Keratinocyte (primary cell): Measurements from ENCODE around the gene TCERG1. TPM values are rescaled to one million over a fixed set of nuclear protein-coding genes. Genes with fewer than 3 reads are reported as not detected.
A peak's percentile ranks its signal among the peaks of the same experiment; 100 is the strongest.

ENCODE experiments used
- DNase-seq: peaks from one replicate; pipeline ENCODE4 v3.0.0-alpha.2; 2011; ENCODE audit warnings: low read depth, missing footprints, low spot score
- FAIRE-seq: peaks from 2 replicates; lab custom pipeline; 2011; peaks lifted over from hg19 to GRCh38; lab: Jason Lieb, UNC
- H2AFZ ChIP-seq: 2 replicates; pipeline ENCODE4 v1.6.0; 2012; ENCODE audit warnings: low read length, control low read depth, inconsistent platforms; ENCODE audit not compliant: control insufficient read depth
- H3K27ac ChIP-seq: 2 replicates; pipeline ENCODE4 v1.5.1; 2011; ENCODE audit warnings: low read length; ENCODE audit not compliant: control insufficient read depth, insufficient read depth
- H3K27me3 ChIP-seq: 3 replicates; pipeline ENCODE4 v1.6.0; 2011; ENCODE audit warnings: low read length; ENCODE audit not compliant: control insufficient read depth, insufficient read depth; ENCODE audit errors: extremely low read depth
- H3K36me3 ChIP-seq, 2 experiments: 2 replicates in 1 of 2; 3 replicates in 1 of 2; pipeline ENCODE4 v1.5.1; 2011; ENCODE audit warnings: low read length in 2 of 2, mild to moderate bottlenecking in 1 of 2; ENCODE audit not compliant: control insufficient read depth in 2 of 2, insufficient read depth in 2 of 2; ENCODE audit errors: extremely low read depth in 1 of 2
- H3K4me1 ChIP-seq: 3 replicates; pipeline ENCODE4 v1.5.1; 2011; ENCODE audit warnings: low read length; ENCODE audit not compliant: control insufficient read depth, insufficient read depth; ENCODE audit errors: extremely low read depth
- H3K4me2 ChIP-seq: 3 replicates; pipeline ENCODE4 v1.6.0; 2011; ENCODE audit warnings: low read depth, low read length; ENCODE audit not compliant: control insufficient read depth, insufficient read depth; ENCODE audit errors: extremely low read depth
- H3K4me3 ChIP-seq, 3 experiments: fragments of 200-600 bp in 1 of 3; sonication (generic) in 1 of 3; 2 replicates in 2 of 3; 3 replicates in 1 of 3; pipeline ENCODE4 v1.5.1; 2011 to 2016; ENCODE audit warnings: low read length in 3 of 3, mild to moderate bottlenecking in 3 of 3, control low read depth in 2 of 3, inconsistent platforms in 1 of 3, low read depth in 1 of 3, mixed read lengths in 1 of 3, mixed run types in 1 of 3, moderate library complexity in 1 of 3; ENCODE audit not compliant: control insufficient read depth in 2 of 3, insufficient read depth in 2 of 3; ENCODE audit errors: extremely low read depth in 1 of 3
- H3K79me2 ChIP-seq: 2 replicates; pipeline ENCODE4 v1.6.0; 2012; ENCODE audit warnings: low read length; ENCODE audit not compliant: control insufficient read depth, insufficient read depth
- H3K9ac ChIP-seq: 3 replicates; pipeline ENCODE4 v1.6.0; 2011; ENCODE audit warnings: low read length; ENCODE audit not compliant: control insufficient read depth, insufficient read depth; ENCODE audit errors: extremely low read depth
- H3K9me1 ChIP-seq: 3 replicates; pipeline ENCODE4 v1.6.0; 2011; ENCODE audit warnings: low read length; ENCODE audit not compliant: control insufficient read depth, insufficient read depth; ENCODE audit errors: extremely low read depth
- H3K9me3 ChIP-seq: 2 replicates; pipeline ENCODE4 v1.5.1; 2012; ENCODE audit warnings: low read depth, low read length; ENCODE audit not compliant: control insufficient read depth
- H4K20me1 ChIP-seq: 3 replicates; pipeline ENCODE4 v1.6.0; 2011; ENCODE audit warnings: low read length; ENCODE audit not compliant: control insufficient read depth, insufficient read depth; ENCODE audit errors: extremely low read depth
- EZH2 ChIP-seq: IDR thresholded peaks from one replicate; pipeline ENCODE4 v1.6.1; 2012; ENCODE audit warnings: inconsistent platforms, mild to moderate bottlenecking, low read length, moderate library complexity
- dilution Hi-C: fragments of 300-500 bp; cut with MboI; formaldehyde crosslinking; loops from one replicate; pipeline ENCODE4 v1.7.0; 2020; ENCODE audit warnings: low sequenced_read_pairs; ENCODE audit not compliant: extremely low pct_ligation_motif_present
- polyA plus RNA-seq, 5 experiments: library from polyadenylated mRNA; depleted of rRNA in 3 of 5; stranded (reverse) in 3 of 5; stranded (forward) in 1 of 5; unstranded in 1 of 5; fragments of >200 nt; gene quantifications; 1 replicate in 1 of 5; 2 replicates in 3 of 5; 3 replicates in 1 of 5; pipeline versions ENCODE4 v1.2.1 to v1.2.3, GENCODE V29; 2011 to 2012; ENCODE audit warnings: missing spikeins in 2 of 5, low read depth in 1 of 5, low replicate concordance in 1 of 5
- TF ChIP-seq, protein P1 (sequence below), 3 experiments: IDR thresholded peaks in 1 of 3; conservative IDR thresholded peaks in 1 of 3; optimal IDR thresholded peaks in 1 of 3; 2 replicates in 2 of 3; 3 replicates in 1 of 3; pipeline versions ENCODE3 to v1.5.1; 2011; ENCODE audit warnings: low read length in 3 of 3, mild to moderate bottlenecking in 3 of 3, moderate library complexity in 2 of 3, control low read depth in 1 of 3, inconsistent platforms in 1 of 3; ENCODE audit not compliant: insufficient read depth in 2 of 3; ENCODE audit errors: extremely low read depth in 1 of 3

The TCERG1 gene
- polyA plus RNA-seq, 1 donor (not counting 4 experiments of a cell fraction or from before 2014, with no cell fraction given), result 71.6 TPM

GRCh38 chr5:146533260-146533857 lies 86.2 kb downstream of the TCERG1 start:
- no peaks in the 10 kb centered on the region for H4K20me1 ChIP-seq
- no peak overlapping the region for H3K27ac ChIP-seq
- H3K4me3 ChIP-seq, result no peak overlapping the region
- no peak for TF ChIP-seq EZH2
- TF ChIP-seq, protein P1, sequence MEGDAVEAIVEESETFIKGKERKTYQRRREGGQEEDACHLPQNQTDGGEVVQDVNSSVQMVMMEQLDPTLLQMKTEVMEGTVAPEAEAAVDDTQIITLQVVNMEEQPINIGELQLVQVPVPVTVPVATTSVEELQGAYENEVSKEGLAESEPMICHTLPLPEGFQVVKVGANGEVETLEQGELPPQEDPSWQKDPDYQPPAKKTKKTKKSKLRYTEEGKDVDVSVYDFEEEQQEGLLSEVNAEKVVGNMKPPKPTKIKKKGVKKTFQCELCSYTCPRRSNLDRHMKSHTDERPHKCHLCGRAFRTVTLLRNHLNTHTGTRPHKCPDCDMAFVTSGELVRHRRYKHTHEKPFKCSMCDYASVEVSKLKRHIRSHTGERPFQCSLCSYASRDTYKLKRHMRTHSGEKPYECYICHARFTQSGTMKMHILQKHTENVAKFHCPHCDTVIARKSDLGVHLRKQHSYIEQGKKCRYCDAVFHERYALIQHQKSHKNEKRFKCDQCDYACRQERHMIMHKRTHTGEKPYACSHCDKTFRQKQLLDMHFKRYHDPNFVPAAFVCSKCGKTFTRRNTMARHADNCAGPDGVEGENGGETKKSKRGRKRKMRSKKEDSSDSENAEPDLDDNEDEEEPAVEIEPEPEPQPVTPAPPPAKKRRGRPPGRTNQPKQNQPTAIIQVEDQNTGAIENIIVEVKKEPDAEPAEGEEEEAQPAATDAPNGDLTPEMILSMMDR (optimal IDR thresholded peaks at IDR 0.05 in 1 of 3, IDR thresholded peaks at IDR 0.05 in 1 of 3, conservative IDR thresholded peaks at IDR 0.05 in 1 of 3; ENCODE audit: extremely low read depth in 1 of 3, insufficient read depth in 2 of 3, low read length in 3 of 3), result peak; percentile 85 to 92 (median 91)
- dilution Hi-C loops, result loop anchor here (25.0 kb wide), 1 partner anchor 429 kb away; no protein-coding TSS in a partner anchor
- no peak overlapping the region for H3K4me2 ChIP-seq
- H2AFZ ChIP-seq, result no peak overlapping the region
- H3K27me3 ChIP-seq, result no peaks in the 10 kb centered on the region
- H3K9me1 ChIP-seq, result no peaks in the 10 kb centered on the region
- no peaks in the 10 kb centered on the region for H3K36me3 ChIP-seq
- no peaks in the 10 kb centered on the region for H3K79me2 ChIP-seq
- peak; percentile 93 for FAIRE-seq
- no peak overlapping the region for H3K9ac ChIP-seq
- H3K9me3 ChIP-seq, result no peaks in the 10 kb centered on the region
- peaks cover under 1% of the 10 kb centered on the region for H3K4me1 ChIP-seq
- no peak for DNase-seq

GRCh38 chr5:146533882-146534281 lies 86.7 kb downstream of the TCERG1 start:
- no peaks in the 10 kb centered on the region for H3K36me3 ChIP-seq
- DNase-seq, result no peak
- H3K4me3 ChIP-seq, result no peak overlapping the region
- dilution Hi-C loops, result loop anchor here (25.0 kb wide), 1 partner anchor 428 kb away; no protein-coding TSS in a partner anchor
- no peak overlapping the region for H3K4me2 ChIP-seq
- H3K79me2 ChIP-seq, result no peaks in the 10 kb centered on the region
- H3K27me3 ChIP-seq, result no peaks in the 10 kb centered on the region
- H3K9ac ChIP-seq, result no peak overlapping the region
- H2AFZ ChIP-seq, result no peak overlapping the region
- FAIRE-seq, result no peak
- no peaks in the 10 kb centered on the region for H3K9me1 ChIP-seq
- no peaks in the 10 kb centered on the region for H4K20me1 ChIP-seq
- no peak overlapping the region for H3K27ac ChIP-seq
- TF ChIP-seq, protein P1 (optimal IDR thresholded peaks at IDR 0.05 in 1 of 3, IDR thresholded peaks at IDR 0.05 in 1 of 3, conservative IDR thresholded peaks at IDR 0.05 in 1 of 3; ENCODE audit: extremely low read depth in 1 of 3, insufficient read depth in 2 of 3, low read length in 3 of 3), result no peak
- TF ChIP-seq EZH2, result no peak
- no peaks in the 10 kb centered on the region for H3K9me3 ChIP-seq
- no peaks in the 10 kb centered on the region for H3K4me1 ChIP-seq
